ENCODE measurements around the gene TMEM132C. TPM values are rescaled to one million over a fixed set of nuclear protein-coding genes. Genes with fewer than 3 reads are reported as not detected.

TMEM132C gene
- total RNA-seq, 4 donors from 2014 or later, result 2.0 to 3.7 (median 3.0) TPM

- no peak for DNase-seq (ENCODE audit: low spot score in 2 of 2)
- intact Hi-C loops (cut with DNase I; ENCODE audit: low total_unique reads), result no loop called here
- H3K4me3 ChIP-seq (ENCODE audit: low read depth, poor library complexity, severe bottlenecking), result no peak overlapping the region
- TF ChIP-seq POLR2A (IDR thresholded peaks at IDR 0.05), result no peak
- no peak for TF ChIP-seq CTCF (IDR thresholded peaks at IDR 0.05)
- WGBS, 2 donors, result 66 to 76% methylated on average over 6 of the region's 6 CpGs
These were observed 344.8 kb downstream of the TMEM132C start for GRCh38 chr12:128611736-128612135.

DNA sequence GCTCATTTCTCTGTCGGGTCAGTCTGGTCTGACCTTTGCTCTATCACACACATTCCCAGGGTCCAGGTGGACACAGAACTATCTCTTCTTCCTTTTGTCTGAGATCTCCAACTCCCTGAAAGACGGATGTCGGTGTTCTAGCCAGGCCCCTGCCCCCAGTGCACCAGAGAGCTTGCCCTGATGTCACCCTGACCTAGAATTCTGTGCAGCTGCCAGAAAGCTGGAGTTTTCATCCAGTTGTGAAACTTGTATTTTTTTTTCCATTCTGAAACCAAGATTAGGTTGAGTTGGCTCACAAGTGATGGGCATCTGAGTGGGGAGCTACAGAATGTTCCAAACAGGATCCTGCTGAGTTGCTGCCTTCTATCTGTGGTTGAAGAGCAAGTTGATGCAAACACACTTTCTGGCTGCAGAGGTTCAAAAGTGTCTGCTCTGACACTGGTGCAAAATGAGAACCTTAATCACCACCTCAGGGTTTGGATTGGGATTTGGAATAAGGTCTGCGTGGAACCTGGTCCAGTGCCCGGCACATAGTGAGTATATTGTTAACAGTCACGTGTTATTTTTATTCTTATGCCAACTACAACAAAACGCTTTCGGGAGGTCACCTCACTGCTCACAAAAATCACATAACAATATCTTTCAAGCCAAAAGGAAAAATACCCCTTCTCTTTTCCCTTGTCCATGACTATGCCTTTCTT, 345.3 kb downstream of the TMEM132C start:
- 66 to 76% methylated on average over 8 of the region's 8 CpGs for WGBS, 2 donors
- no peak for TF ChIP-seq CTCF (IDR thresholded peaks at IDR 0.05)
- TF ChIP-seq POLR2A (IDR thresholded peaks at IDR 0.05), result no peak
- DNase-seq (ENCODE audit: low spot score in 2 of 2), result no peak

DNA sequence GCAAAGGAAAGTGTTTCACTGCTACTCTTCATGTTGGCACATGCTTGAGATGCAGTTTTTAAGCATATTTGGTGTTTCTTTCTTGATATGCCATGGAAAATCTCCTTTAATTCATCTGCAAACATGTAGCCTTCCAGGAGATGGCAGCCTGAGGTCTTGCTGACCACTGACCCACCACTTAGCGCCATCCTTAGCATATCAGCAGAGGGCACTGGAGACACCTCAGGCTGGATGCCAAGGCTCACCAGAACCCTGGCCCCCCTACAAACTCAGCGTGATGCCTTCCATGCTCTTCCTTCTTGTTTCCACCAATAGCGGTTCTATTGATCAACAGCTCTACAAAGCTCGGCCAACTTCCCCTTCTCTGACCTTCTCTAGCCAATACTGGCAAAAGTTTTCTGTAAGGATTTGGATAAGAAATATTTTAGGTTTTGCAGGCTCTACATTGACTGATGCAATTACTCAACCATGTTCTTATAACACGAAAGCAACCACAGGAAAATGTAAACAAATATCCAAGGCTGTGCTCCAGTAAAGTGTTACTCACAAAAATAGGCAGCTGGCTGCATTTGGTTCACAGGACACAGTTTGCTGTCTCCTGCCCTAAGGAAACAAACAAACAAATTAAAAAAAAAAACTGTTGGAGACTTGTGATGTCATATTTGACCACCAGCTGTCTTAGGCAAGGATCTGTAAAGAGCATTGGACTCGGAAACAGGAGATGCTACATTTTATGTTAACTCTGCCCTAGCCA, 347.0 kb downstream of the TMEM132C start:
- intact Hi-C loops (cut with DNase I; ENCODE audit: low total_unique reads), result no loop called here
- H3K4me3 ChIP-seq (ENCODE audit: low read depth, poor library complexity, severe bottlenecking), result no peak overlapping the region
- DNase-seq (ENCODE audit: low spot score in 2 of 2), result peak in 1 of 2 donors; percentile 29
- WGBS, 2 donors, result 75 to 79% methylated on average over 6 of the region's 6 CpGs
- no peak for TF ChIP-seq POLR2A (IDR thresholded peaks at IDR 0.05)
- TF ChIP-seq CTCF (IDR thresholded peaks at IDR 0.05), result no peak

More for the DNA sequence above, 345.3 kb downstream of the TMEM132C start:
- intact Hi-C loops (cut with DNase I; ENCODE audit: low total_unique reads), result no loop called here
- no peak overlapping the region for H3K4me3 ChIP-seq (ENCODE audit: low read depth, poor library complexity, severe bottlenecking)

GRCh38 chr12:128617304-128617833, 350.4 kb downstream of the TMEM132C start:
- no peak overlapping the region for H3K4me3 ChIP-seq (ENCODE audit: low read depth, poor library complexity, severe bottlenecking)
- intact Hi-C loops (cut with DNase I; ENCODE audit: low total_unique reads), result no loop called here
- peak in 1 of 2 donors; percentile 57 for DNase-seq (ENCODE audit: low spot score in 2 of 2)
- TF ChIP-seq POLR2A (IDR thresholded peaks at IDR 0.05) (no peak), CTCF (IDR thresholded peaks at IDR 0.05) (no peak)
- 92 to 96% methylated on average over 2 of the region's 2 CpGs for WGBS, 2 donors

GRCh38 chr12:128619263-128619662, 352.3 kb downstream of the TMEM132C start:
- intact Hi-C loops (cut with DNase I; ENCODE audit: low total_unique reads), result no loop called here
- WGBS, 2 donors, result 44 to 49% methylated on average over 8 of the region's 8 CpGs
- H3K4me3 ChIP-seq (ENCODE audit: low read depth, poor library complexity, severe bottlenecking), result no peak overlapping the region
- no peak for TF ChIP-seq POLR2A (IDR thresholded peaks at IDR 0.05)
- no peak for TF ChIP-seq CTCF (IDR thresholded peaks at IDR 0.05)
- peak in 1 of 2 donors; percentile 50 for DNase-seq (ENCODE audit: low spot score in 2 of 2)

Measured in lower leg skin (tissue), 4 donors.